Measurements from ENCODE around the gene LMLN.

LMLN gene

GRCh38 chr3:198018416-198018815 lies 58.4 kb downstream of the LMLN start:
- DNase-seq (ENCODE audit: extremely low read depth, low read depth), result no peak
- H3K4me3 ChIP-seq (replicated peaks; ENCODE audit: low read depth, low read length), result no peak overlapping the region
- TF ChIP-seq, protein P1, sequence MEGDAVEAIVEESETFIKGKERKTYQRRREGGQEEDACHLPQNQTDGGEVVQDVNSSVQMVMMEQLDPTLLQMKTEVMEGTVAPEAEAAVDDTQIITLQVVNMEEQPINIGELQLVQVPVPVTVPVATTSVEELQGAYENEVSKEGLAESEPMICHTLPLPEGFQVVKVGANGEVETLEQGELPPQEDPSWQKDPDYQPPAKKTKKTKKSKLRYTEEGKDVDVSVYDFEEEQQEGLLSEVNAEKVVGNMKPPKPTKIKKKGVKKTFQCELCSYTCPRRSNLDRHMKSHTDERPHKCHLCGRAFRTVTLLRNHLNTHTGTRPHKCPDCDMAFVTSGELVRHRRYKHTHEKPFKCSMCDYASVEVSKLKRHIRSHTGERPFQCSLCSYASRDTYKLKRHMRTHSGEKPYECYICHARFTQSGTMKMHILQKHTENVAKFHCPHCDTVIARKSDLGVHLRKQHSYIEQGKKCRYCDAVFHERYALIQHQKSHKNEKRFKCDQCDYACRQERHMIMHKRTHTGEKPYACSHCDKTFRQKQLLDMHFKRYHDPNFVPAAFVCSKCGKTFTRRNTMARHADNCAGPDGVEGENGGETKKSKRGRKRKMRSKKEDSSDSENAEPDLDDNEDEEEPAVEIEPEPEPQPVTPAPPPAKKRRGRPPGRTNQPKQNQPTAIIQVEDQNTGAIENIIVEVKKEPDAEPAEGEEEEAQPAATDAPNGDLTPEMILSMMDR (IDR thresholded peaks at IDR 0.05; ENCODE audit: low read depth, low read length, missing control alignments), result no peak

GRCh38 chr3:198019115-198019514 lies 59.1 kb downstream of the LMLN start:
- TF ChIP-seq, protein P1 (IDR thresholded peaks at IDR 0.05; ENCODE audit: low read depth, low read length, missing control alignments), result no peak
- no peak for DNase-seq (ENCODE audit: extremely low read depth, low read depth)

GRCh38 chr3:198021320-198021719 lies 61.3 kb downstream of the LMLN start:
- no peak for DNase-seq (ENCODE audit: extremely low read depth, low read depth)
- TF ChIP-seq, protein P1 (IDR thresholded peaks at IDR 0.05; ENCODE audit: low read depth, low read length, missing control alignments), result no peak
- H3K4me3 ChIP-seq (replicated peaks; ENCODE audit: low read depth, low read length), result no peak overlapping the region

More at GRCh38 chr3:198019115-198019514, 59.1 kb downstream of the LMLN start:
- no peak overlapping the region for H3K4me3 ChIP-seq (replicated peaks; ENCODE audit: low read depth, low read length)

- no peak overlapping the region for H3K4me3 ChIP-seq (replicated peaks; ENCODE audit: low read depth, low read length)
- no peak for DNase-seq (ENCODE audit: extremely low read depth, low read depth)
- TF ChIP-seq, protein P1 (IDR thresholded peaks at IDR 0.05; ENCODE audit: low read depth, low read length, missing control alignments), result no peak
Observed at GRCh38 chr3:198022604-198023003, 62.6 kb downstream of the LMLN start.

- DNase-seq (ENCODE audit: extremely low read depth, low read depth), result no peak
Observed at GRCh38 chr3:198025644-198026043, 65.6 kb downstream of the LMLN start.

DNA sequence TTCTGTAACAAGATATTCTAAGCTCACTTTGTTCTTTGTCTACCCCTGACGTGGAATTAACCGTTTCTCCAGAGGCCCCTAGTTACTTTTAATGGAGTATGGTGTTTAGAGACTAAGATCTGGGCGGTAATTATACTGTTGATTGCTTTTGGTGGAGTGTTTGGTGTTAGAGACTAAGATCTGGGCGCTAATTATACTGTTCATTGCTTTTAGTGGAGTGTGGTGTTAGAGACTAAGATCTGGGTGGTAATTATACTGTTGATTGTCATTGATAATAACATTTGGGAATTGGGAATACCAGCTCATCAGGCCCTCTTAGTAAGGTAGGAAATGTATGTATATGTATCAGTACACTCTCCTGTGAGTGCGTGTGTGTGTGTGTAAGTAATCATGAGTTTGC lies 66.6 kb downstream of the LMLN start:
- no peak for DNase-seq (ENCODE audit: extremely low read depth, low read depth)
- no peak overlapping the region for H3K4me3 ChIP-seq (replicated peaks; ENCODE audit: low read depth, low read length)
- TF ChIP-seq, protein P1 (IDR thresholded peaks at IDR 0.05; ENCODE audit: low read depth, low read length, missing control alignments), result no peak

More at GRCh38 chr3:198025644-198026043, 65.6 kb downstream of the LMLN start:
- TF ChIP-seq, protein P1 (IDR thresholded peaks at IDR 0.05; ENCODE audit: low read depth, low read length, missing control alignments), result no peak
- no peak overlapping the region for H3K4me3 ChIP-seq (replicated peaks; ENCODE audit: low read depth, low read length)
